A549 treated with ZK216348 at 1 μM for 4 hours (cell line): ENCODE results near the gene HERPUD1. TPM values are rescaled to one million over a fixed set of nuclear protein-coding genes. Genes with fewer than 3 reads are reported as not detected.

Source experiments
- total RNA-seq: library from RNA; stranded (reverse); fragments of 200-300 nt; extraction: Qiagen RNA extraction; gene quantifications from 5 replicates; pipeline ENCODE4 v1.2.3, GENCODE V29; 2022; ENCODE audit warnings: low read depth

Gene HERPUD1, protein sequence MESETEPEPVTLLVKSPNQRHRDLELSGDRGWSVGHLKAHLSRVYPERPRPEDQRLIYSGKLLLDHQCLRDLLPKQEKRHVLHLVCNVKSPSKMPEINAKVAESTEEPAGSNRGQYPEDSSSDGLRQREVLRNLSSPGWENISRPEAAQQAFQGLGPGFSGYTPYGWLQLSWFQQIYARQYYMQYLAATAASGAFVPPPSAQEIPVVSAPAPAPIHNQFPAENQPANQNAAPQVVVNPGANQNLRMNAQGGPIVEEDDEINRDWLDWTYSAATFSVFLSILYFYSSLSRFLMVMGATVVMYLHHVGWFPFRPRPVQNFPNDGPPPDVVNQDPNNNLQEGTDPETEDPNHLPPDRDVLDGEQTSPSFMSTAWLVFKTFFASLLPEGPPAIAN
- 88.5 to 97.8 TPM (median 96.4 TPM) in 5 replicates for total RNA-seq

DNA sequence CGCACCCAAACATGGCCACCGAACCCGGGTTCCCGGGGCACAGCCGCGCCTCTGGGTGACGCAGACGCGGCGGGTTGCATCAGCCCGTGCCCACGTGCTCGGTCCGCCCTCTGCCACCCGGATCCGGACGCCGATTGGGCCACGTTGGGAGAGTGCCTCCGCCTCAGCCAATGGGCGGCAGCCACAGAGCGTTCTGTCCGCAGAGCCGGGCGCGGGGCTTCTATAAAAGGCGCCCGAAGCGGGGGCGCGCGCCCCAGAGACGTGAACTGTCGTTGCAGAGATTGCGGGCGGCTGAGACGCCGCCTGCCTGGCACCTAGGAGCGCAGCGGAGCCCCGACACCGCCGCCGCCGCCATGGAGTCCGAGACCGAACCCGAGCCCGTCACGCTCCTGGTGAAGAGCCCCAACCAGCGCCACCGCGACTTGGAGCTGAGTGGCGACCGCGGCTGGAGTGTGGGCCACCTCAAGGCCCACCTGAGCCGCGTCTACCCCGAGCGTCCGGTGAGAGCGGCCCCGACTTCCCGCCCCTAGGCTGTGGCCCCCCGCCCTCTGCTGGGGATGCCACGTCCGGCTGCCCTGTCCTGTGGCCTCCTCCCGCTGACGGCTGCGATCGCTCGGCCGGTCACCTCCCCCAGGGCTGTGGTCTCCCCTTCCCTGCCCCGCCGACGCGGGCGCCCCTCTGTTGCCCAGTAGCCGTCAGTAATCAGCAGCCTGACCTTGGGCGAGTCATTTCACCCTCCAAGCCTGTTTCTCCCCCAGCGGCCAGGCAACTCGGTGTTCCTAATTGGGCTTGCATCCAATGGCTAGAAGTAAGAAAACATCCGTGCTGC is at the start of gene HERPUD1:
TSS of gene HERPUD1 (plus strand) at position 251 of the 829 bp plus-strand sequence. CDS start at position 354, 103 bp downstream.

DNA sequence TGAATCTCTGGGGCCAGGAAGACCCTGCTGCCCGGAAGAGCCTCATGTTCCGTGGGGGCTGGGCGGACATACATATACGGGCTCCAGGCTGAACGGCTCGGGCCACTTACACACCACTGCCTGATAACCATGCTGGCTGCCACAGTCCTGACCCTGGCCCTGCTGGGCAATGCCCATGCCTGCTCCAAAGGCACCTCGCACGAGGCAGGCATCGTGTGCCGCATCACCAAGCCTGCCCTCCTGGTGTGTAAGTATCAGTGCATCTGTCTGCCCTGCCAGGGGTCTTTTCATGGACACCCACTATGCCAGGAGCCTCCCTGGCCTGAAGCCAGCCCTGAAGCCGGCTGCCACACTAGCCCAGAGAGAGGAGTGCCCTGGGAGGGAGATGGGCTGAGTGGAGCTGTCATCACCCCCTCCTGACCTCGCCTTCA is 29.9 kb downstream of the HERPUD1 start, which contains the start of gene CETP:
TSS of gene CETP (plus strand) at position 100 of the 431 bp plus-strand sequence. CDS start at position 130, 30 bp downstream.

DNA sequence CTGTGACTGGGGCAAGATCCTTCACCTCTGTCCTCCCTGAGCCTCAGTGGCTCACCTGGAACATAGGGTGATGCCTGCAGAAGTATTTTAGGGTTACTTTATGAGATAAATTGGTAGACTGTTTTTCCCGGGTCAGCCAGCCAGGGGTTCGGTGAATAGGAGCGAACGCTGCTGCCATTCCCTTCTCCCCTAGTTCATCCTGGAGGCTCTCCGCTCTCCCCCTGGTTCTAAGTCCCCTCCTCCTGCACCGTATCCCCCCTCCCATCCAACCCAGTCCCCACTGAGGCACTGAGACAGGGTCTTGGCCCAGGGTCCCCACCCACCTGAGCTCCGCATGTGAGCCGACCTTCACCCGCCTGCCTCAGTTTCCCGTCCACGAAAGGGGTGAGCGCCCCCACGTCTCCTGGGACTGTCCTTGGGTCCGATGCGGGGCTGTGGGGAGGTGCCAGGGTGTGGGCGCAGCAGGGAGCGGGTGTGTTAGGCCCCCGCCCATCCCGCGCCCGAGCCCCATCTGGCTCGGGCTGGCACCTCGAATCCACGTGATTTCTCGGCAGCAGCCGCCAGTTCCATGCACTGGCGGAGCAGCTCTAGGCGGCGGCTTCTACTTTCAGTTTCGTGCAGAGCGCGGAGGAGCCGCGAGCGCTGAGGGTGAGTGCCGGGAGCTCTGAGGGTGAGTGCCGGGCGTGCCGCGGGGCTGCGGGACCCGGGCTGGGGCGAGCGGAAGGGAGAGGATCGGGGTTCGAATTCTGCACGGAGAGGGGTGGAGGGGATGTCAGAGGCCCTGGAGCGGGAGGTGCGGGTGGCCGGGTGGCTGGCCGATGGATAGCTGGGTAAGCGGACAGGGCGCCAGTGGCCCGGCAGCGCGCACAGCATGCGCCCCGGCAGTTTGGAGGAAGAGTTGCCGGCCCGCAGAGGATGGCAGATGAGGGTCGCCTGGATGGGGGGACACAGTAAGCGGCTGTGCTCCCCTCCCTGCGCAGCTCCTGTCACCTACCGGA is 57.3 kb downstream of the HERPUD1 start, which contains the start of gene NLRC5:
TSS of gene NLRC5 (plus strand) at position 610 of the 998 bp plus-strand sequence. CDS start 31,156 bp downstream, outside the sequence.

Other genes with a start within 250 kb of the HERPUD1 start
- gene MT1X, start 249.7 kb upstream of the HERPUD1 start, total RNA-seq = 269 to 464 TPM (median 369 TPM) in 5 replicates
- gene NUP93, start 202.0 kb upstream of the HERPUD1 start, total RNA-seq = 85.7 to 112 TPM (median 105 TPM) in 5 replicates
- gene SLC12A3, start 66.9 kb upstream of the HERPUD1 start, total RNA-seq = not detected in 5 replicates
- not detected in 5 replicates for gene CETP, start 29.8 kb downstream of the HERPUD1 start, total RNA-seq
- gene NLRC5, start 57.4 kb downstream of the HERPUD1 start, total RNA-seq = 3.7 to 5.7 TPM (median 4.9 TPM) in 5 replicates
- gene CPNE2, start 160.4 kb downstream of the HERPUD1 start, total RNA-seq = 35.2 to 46.4 TPM (median 42.1 TPM) in 5 replicates